ENCODE data around the gene SPACA9. TPM values are rescaled to one million over a fixed set of nuclear protein-coding genes. Genes with fewer than 3 reads are reported as not detected.

The SPACA9 gene
- total and polyA plus RNA-seq, 2 of the 4 experiments (the other 2 are of a cell fraction) = 0.90 to 4.9 TPM

- Histone ChIP-seq H3K79me1 (ENCODE audit: low read depth in 1 of 2, low read length in 2 of 2) (no peaks in the 10 kb centered on the region), H3K14ac (replicated peaks; ENCODE audit: low read depth, low read length) (no peak overlapping the region), H3K4me3 (ENCODE audit: insufficient read depth, low read depth, low read length) (no peak overlapping the region), H3K9me3 (ENCODE audit: control insufficient read depth, insufficient read depth, low read length) (no peaks in the 10 kb centered on the region), H3K56ac (ENCODE audit: extremely low read depth, insufficient read depth, low read length) (no peak overlapping the region), H2BK15ac (ENCODE audit: low read depth, low read length) (no peak overlapping the region), H3K4ac (ENCODE audit: low read depth, low read length) (no peak overlapping the region), H3K18ac (ENCODE audit: low read depth, low read length) (no peak overlapping the region), H2AK5ac (ENCODE audit: low read depth, low read length) (no peak overlapping the region), H4K5ac (ENCODE audit: low read depth, low read length) (no peak overlapping the region), H4K91ac (ENCODE audit: insufficient read depth, low read depth, low read length) (no peak overlapping the region), H3K4me1 (ENCODE audit: control insufficient read depth, insufficient read depth, low read length) (no peaks in the 10 kb centered on the region), H2BK120ac (ENCODE audit: low read depth, low read length) (no peak overlapping the region), H2BK5ac (ENCODE audit: low read depth, low read length, poor library complexity, severe bottlenecking) (no peak overlapping the region), H2AFZ (replicated peaks; ENCODE audit: low read length, poor library complexity) (no peak overlapping the region), H4K20me1 (ENCODE audit: insufficient read depth, low read length) (no peaks in the 10 kb centered on the region), H2BK20ac (ENCODE audit: low read depth, low read length) (no peak overlapping the region), H3K4me2 (ENCODE audit: low read depth, low read length) (no peak overlapping the region), H3K23ac (ENCODE audit: low read depth, low read length) (no peak overlapping the region), H2AK9ac (replicated peaks; ENCODE audit: low read depth, low read length, poor library complexity) (no peak overlapping the region), H3K9ac (ENCODE audit: low read depth, low read length) (no peak overlapping the region), H3K9me1 (ENCODE audit: insufficient read depth, low read length) (no peaks in the 10 kb centered on the region), H3K36me3 (ENCODE audit: control insufficient read depth, insufficient read depth, low read length) (no peaks in the 10 kb centered on the region; the same call in 1 of the 2 replicates), H4K8ac (ENCODE audit: low read depth in 2 of 2, low read length in 2 of 2) (no peak overlapping the region), H3K27me3 (ENCODE audit: control insufficient read depth, insufficient read depth, low read length) (no peaks in the 10 kb centered on the region), H3K27ac (ENCODE audit: insufficient read depth, low read length) (no peak overlapping the region)
- ATAC-seq (ENCODE audit: low read depth) (no peak), DNase-seq (no peak)
- ChIA-PET CTCF (no interaction called here), POLR2A (ENCODE audit: unreplicated experiment) (no interaction called here)
- in situ Hi-C loops (cut with MboI; ENCODE audit: low sequenced_read_pairs) = no loop called here
- 70% methylated on average over 3 of the region's 9 CpGs; no CpG with 5 or more reads in 1 of the 2 experiments for WGBS, 2 experiments (ENCODE audit: extremely low coverage in 2 of 2, insufficient read length in 1 of 2)
- intact Hi-C loops (cut with micrococcal nuclease) = no loop called here
- BruUV-seq (replicated peaks) = no TSS peak
- dilution Hi-C loops (cut with HindIII; ENCODE audit: low sequenced_read_pairs, unreplicated experiment) = no loop called here
- TF ChIP-seq POLR2A (IDR thresholded peaks at IDR 0.05; ENCODE audit: low read depth, low read length) = no peak
- no peak for TF ChIP-seq ELK1 (IDR thresholded peaks at IDR 0.05; ENCODE audit: borderline replicate concordance, low read depth, low read length)
- no peak for TF ChIP-seq CHD1 (IDR thresholded peaks at IDR 0.05; ENCODE audit: low read depth, low read length)
- no peak for TF ChIP-seq NFE2L2 (IDR thresholded peaks at IDR 0.05; ENCODE audit: low read depth, low read length)
- TF ChIP-seq RCOR1 (IDR thresholded peaks at IDR 0.05; ENCODE audit: insufficient replicate concordance, low read length) = no peak
- TF ChIP-seq MAFK (IDR thresholded peaks at IDR 0.05; ENCODE audit: low read depth, low read length) = no peak
- no peak for TF ChIP-seq CEBPB (IDR thresholded peaks at IDR 0.05; ENCODE audit: low read depth, low read length)
- no peak for TF ChIP-seq MXI1 (IDR thresholded peaks at IDR 0.05; ENCODE audit: borderline replicate concordance, low read depth, low read length)
- no peak for TF ChIP-seq MAZ (IDR thresholded peaks at IDR 0.05; ENCODE audit: borderline replicate concordance, low read depth, low read length)
- TF ChIP-seq USF2 (IDR thresholded peaks at IDR 0.05; ENCODE audit: low read depth, low read length) = no peak
- no peak for TF ChIP-seq SMC3 (IDR thresholded peaks at IDR 0.05; ENCODE audit: low read depth, low read length)
- no peak for TF ChIP-seq RFX5 (IDR thresholded peaks at IDR 0.05; ENCODE audit: low read depth, low read length)
- TF ChIP-seq FOS (IDR thresholded peaks at IDR 0.05; ENCODE audit: low read depth, low read length) = no peak
- TF ChIP-seq BHLHE40 (IDR thresholded peaks at IDR 0.05; ENCODE audit: low read depth, low read length) = no peak
Observed at GRCh38 chr9:132885720-132886333, 7.1 kb downstream of the SPACA9 start.
